HG03159 (cell line): ENCODE measurements around the gene ATXN7L1.
"Not testable (repeated sequence)": the region's sequence is repeated elsewhere in the genome, so short reads cannot be mapped to it uniquely, and the experiment has no call there.

Source experiments
- ATAC-seq: cut with Tn5 transposase; IDR thresholded peaks from one replicate; pipeline ENCODE4 v1.9.1; 2021; ENCODE audit warnings: mild to moderate bottlenecking, moderate library complexity; ENCODE audit not compliant: unreplicated experiment

The ATXN7L1 gene

DNA sequence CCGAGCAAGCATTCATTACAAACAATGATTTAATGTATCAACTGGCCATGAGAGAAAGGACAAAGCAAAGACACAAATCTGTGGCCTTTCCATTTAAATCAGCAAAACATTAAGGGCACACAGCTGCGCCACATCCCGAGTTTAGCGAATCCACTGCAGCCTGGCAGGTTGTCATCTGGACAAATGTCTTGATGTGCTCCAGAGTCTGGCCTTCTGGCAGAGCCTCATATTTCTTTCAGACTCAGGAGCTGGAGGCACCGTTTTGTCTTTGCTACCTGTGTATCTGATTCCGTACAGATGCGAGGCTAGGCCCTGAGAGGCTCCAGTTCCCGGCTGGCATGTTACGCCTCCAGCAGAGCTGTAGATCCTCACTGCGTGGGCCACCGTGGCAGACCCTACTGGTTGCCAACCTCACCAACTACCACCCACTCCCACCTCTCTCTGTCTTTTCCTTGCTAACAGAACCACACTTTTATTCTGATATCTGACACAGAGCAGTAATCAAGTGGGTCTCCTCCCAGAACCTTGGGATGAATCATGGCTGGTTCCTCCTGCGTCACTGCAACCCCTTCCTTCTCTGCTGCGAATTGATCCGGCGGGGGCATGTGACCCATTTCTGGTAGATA is 254.2 kb downstream of the ATXN7L1 start:
- no peak for ATAC-seq

- no peak for ATAC-seq
Observed at GRCh38 chr7:105621617-105622016, 254.8 kb downstream of the ATXN7L1 start.

DNA sequence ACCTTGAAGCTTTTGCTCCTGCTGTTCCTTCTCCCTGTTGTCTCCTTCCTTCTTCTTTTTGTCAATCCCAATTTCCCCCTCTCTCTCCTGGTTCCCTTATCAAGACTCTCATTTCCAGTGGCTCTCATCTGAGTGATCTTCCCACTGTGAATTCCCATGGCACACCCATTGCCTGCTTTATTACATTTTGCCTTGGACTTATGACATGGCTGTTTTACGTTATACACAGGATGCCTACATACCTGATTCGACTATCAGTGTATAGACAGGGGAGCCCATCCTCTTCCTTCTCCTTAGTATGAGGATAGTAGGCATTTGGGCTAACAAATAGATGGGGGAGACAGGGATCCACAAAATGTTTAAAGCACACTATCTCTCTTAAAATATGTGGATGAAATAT is 255.2 kb downstream of the ATXN7L1 start:
- no peak for ATAC-seq

- ATAC-seq: no peak
Observed at GRCh38 chr7:105619590-105619989, 256.8 kb downstream of the ATXN7L1 start.

DNA sequence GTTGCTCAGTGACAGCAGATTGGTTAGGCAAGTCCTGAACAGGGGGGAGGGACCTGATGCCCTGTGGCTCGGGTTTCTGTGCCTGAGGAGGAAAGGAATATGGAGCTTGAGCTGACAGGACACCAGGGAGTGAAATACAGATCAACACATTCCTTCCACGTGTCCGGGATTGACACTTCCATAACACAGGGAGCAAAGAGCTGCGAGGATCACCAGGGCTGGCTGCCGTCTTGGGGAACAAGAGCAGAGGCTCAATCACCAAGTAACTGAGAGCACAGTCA is 258.4 kb downstream of the ATXN7L1 start:
- ATAC-seq: no peak

- no peak for ATAC-seq
Observed at GRCh38 chr7:105617280-105618015, 259.0 kb downstream of the ATXN7L1 start.

DNA sequence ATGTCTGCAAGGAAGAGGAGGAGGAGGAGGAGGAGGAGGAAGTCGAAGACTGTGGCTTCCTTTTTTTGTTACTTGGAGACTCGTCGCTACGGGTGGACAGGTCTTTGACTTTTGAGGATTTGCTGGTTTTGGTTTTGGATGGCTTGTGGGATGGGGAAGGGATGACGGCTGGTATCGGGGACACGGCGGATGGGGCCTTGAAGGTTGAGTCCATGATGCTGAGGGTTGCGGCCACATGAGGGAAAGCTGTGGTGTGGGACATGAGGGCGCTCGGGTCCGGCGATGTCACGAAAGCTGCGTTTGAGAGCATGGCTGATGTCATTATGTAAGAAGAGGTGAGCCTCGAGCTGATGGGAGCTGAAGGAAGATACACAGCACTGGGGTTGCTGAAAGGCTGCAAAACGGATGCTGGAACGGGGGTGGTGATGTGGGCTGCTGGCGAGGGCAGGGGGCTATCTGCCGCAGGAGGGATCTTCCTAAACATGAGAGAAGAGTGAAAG is 262.0 kb downstream of the ATXN7L1 start:
- ATAC-seq: no peak

GRCh38 chr7:105613611-105614330 is 262.6 kb downstream of the ATXN7L1 start:
- no peak for ATAC-seq

GRCh38 chr7:105612806-105613205 is 263.6 kb downstream of the ATXN7L1 start:
- no peak for ATAC-seq

DNA sequence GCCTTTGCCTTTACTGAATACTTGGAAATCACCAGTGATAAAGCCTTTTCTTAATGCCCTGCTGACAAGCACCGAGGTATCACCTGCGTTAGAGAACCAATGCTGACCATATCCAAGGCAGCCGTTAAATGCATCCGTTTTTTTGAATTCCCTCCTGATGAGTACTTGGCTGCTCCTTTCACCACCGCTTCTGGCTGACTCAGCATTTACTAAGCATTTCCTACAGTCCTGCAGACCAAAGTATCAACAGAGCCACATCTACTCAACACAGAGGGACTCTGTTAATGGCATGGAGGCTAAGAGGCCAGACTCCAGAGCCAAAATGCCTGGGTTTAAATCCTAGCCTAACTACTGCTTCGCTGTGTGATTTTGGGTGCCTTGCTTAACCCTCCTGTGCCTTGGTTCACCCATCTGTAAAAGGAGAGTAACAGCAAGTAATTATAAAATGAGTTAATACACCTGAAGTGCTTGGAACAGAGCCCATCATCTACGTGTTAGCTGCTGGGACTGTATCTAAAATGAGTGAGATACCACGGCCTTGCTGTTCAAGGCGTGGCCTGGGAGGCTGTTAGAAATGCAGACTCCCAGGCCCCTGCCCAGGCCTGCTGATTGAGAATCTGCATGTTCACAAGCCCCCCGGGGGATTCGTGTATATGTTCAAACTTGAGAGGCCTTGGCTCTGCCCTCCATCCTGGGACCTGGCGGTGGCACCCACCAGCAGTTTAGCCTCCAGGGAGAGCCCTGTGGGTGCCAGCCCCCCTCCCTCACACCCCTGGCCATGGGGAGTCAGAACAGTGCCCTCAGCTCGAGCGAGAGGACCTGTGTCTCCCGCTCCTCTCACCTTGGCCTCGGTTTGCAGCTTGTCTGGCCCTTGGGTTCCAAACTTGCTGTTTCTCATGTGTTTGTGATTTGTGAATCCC is 264.3 kb downstream of the ATXN7L1 start:
- no peak for ATAC-seq

GRCh38 chr7:105610165-105610930 is 266.1 kb downstream of the ATXN7L1 start:
- no peak for ATAC-seq

- ATAC-seq: no peak
Observed at GRCh38 chr7:105602325-105603305, 273.8 kb downstream of the ATXN7L1 start.

DNA sequence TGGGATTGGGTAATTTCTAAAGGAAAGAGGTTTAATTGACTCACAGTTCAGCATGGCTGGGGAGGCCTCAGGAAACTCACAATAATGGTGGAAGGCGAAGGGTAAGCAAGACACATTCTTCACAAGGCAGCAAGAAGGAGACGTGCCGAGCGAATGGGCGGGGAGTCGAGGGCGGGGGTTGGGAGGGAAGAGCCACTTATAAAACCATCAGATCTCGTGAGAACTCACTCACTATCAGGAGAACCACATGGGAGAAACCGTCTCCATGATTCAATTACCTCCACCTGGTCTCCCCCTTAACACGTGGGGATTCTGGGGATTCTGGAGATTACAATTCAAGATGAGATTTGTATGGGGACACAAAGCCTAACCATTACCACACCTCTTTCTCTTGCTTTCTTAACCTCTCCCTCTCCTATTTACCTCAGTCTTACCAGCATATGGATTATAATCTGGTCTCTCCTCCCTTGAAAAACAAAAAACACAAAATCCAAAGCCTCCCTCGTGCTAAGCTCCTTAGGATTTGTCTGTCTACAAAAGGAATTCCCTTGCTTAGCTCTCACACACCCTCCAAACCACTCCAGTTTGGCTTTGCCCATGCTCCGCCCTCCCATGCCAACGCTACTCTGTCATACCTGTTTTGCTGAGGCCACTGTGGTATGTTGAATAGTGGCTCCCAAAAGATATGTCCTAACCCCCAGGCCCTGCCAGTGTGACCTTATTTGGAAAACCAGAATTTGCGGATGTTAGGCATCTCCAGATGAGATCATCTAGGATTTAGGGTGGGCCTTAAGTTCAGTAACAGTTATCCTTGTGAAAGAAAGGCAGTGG is 275.5 kb downstream of the ATXN7L1 start:
- no peak for ATAC-seq

- no peak for ATAC-seq
Observed at GRCh38 chr7:105599551-105599950, 276.8 kb downstream of the ATXN7L1 start.

DNA sequence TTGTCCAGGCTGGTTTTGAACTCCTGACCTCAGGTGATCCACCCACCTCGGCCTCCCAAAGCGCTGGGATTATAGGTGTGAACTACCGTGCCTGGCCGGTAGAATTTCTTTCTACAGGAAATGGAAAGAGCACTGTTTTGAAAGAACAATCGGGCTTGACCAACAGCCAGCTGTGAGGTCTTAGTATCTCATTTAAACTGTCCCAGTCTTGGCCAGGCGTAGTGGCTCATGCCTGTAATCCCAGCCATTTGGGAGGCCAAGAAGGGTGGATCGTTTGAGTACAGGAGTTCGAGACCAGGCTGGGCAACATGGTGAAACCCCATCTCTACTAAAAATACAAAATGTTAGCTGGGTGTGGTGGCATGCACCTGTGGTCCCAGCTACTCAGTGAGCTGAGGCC is 277.3 kb downstream of the ATXN7L1 start:
- not testable (repeated sequence) for ATAC-seq

- no peak for ATAC-seq
Observed at GRCh38 chr7:105596866-105597265, 279.5 kb downstream of the ATXN7L1 start.

GRCh38 chr7:105594034-105594433 is 282.4 kb downstream of the ATXN7L1 start:
- ATAC-seq: no peak

GRCh38 chr7:105591522-105591921 is 284.9 kb downstream of the ATXN7L1 start:
- ATAC-seq: no peak
